Caco-2 (cell line): ENCODE data around the gene KRTAP12-3. TPM values are rescaled to one million over a fixed set of nuclear protein-coding genes. Genes with fewer than 3 reads are reported as not detected.

ENCODE experiments used
- BruUV-seq: library from RNA; stranded (reverse); fragments of 400-500 nt; replicated peaks from 2 replicates; lab custom pipeline; 2021; lab: Mats Ljungman, UMichigan
- CTCF ChIA-PET: fragments of 300-600 bp; sonication (Branson Sonifier 250); formaldehyde crosslinking; loops from one replicate; lab custom pipeline; 2022; ENCODE audit warnings: antibody characterized with exemption; lab: Charles Lee
- POLR2A ChIA-PET: fragments of 300-600 bp; sonication (Branson Sonifier 250); formaldehyde crosslinking; loops from one replicate; lab custom pipeline; 2022; ENCODE audit warnings: antibody characterized with exemption; lab: Charles Lee
- DNase-seq, 2 experiments: peaks; one replicate each; pipeline versions ENCODE4 v3.0.0 to v3.0.0-alpha.2; 2020 to 2022
- H3K27me3 ChIP-seq: replicated peaks from 2 replicates; pipeline ENCODE4 v1.6.0; 2011; ENCODE audit warnings: low read length; ENCODE audit not compliant: control insufficient read depth, insufficient read depth
- H3K36me3 ChIP-seq: 2 replicates; pipeline ENCODE4 v1.5.1; 2011; ENCODE audit warnings: low read length; ENCODE audit not compliant: control insufficient read depth, insufficient read depth
- H3K4me1 ChIP-seq: fragments of 250-450 bp; sonication (Bioruptor Pico); 2 replicates; pipeline ENCODE4 v1.5.1; 2020; ENCODE audit warnings: mild to moderate bottlenecking
- H3K4me3 ChIP-seq: 2 replicates; pipeline ENCODE4 v1.5.1; 2011; ENCODE audit warnings: low read depth, mild to moderate bottlenecking, control low read depth, low read length
- H3K9me3 ChIP-seq: fragments of 250-450 bp; sonication (Bioruptor Pico); 2 replicates; pipeline ENCODE4 v1.5.1; 2020; ENCODE audit warnings: mild to moderate bottlenecking, moderate library complexity
- H3K27ac Mint-ChIP-seq: one replicate; pipeline ENCODE4 v1.8.0; 2022; ENCODE audit warnings: mixed read lengths; ENCODE audit not compliant: unreplicated experiment
- H3K27me3 Mint-ChIP-seq: one replicate; pipeline ENCODE4 v1.8.0; 2022; ENCODE audit warnings: mixed read lengths; ENCODE audit not compliant: insufficient read depth, unreplicated experiment
- H3K36me3 Mint-ChIP-seq: one replicate; pipeline ENCODE4 v1.8.0; 2022; ENCODE audit warnings: mild to moderate bottlenecking, mixed read lengths; ENCODE audit not compliant: insufficient read depth, unreplicated experiment
- H3K4me1 Mint-ChIP-seq: one replicate; pipeline ENCODE4 v1.8.0; 2022; ENCODE audit warnings: low read depth, mixed read lengths; ENCODE audit not compliant: unreplicated experiment
- H3K4me3 Mint-ChIP-seq: one replicate; pipeline ENCODE4 v1.8.0; 2022; ENCODE audit warnings: mild to moderate bottlenecking, moderate library complexity, mixed read lengths; ENCODE audit not compliant: unreplicated experiment
- H3K9me3 Mint-ChIP-seq: one replicate; pipeline ENCODE4 v1.8.0; 2022; ENCODE audit warnings: mixed read lengths; ENCODE audit not compliant: unreplicated experiment
- CTCF ChIP-seq, 2 experiments: fragments of 200-600 bp in 1 of 2; IDR thresholded peaks; 1 replicate in 1 of 2; 2 replicates in 1 of 2; pipeline versions ENCODE4 v1.5.1 to v1.8.0; 2011 to 2022; ENCODE audit warnings: antibody characterized with exemption in 1 of 2, control low read depth in 1 of 2, inconsistent platforms in 1 of 2, low read depth in 1 of 2, low read length in 1 of 2, mild to moderate bottlenecking in 1 of 2, moderate library complexity in 1 of 2; ENCODE audit not compliant: insufficient read depth in 1 of 2, severe bottlenecking in 1 of 2, unreplicated experiment in 1 of 2
- intact Hi-C: fragments of 100-400 bp; cut with micrococcal nuclease; formaldehyde crosslinking; loops from one replicate; pipeline ENCODE4 v1.10.0; 2022; ENCODE audit not compliant: unreplicated experiment
- total RNA-seq: library from RNA; stranded (reverse); gene quantifications from 2 replicates; pipeline ENCODE4 v1.2.3, GENCODE V29; 2022

KRTAP12-3 gene
- total RNA-seq, 1 experiment from 2014 or later = not detected

DNA sequence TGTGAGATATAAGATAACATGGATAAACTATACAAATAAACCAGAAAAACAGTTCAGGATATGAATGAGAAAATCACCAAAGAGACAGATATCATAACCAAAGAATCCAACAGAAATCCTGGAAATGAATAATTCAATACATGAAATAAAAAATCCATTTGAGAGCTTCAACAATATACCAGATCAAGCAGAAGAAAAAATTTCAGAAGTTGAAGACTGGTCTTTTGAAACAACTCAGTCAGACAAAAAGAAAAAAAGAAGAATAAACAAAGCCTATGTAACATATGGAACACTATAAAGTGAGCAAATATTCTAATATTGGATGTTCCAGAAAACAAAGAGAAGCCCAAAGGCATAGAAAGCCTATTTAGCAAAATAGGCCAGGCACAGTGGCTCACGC is 14.2 kb downstream of the KRTAP12-3 start:
- no peaks in the 10 kb centered on the region for H3K27me3 ChIP-seq
- Mint-ChIP-seq H3K27me3 (peaks cover 31% of the 10 kb centered on the region), H3K9me3 (peaks cover 33% of the 10 kb centered on the region), H3K36me3 (no peaks in the 10 kb centered on the region), H3K27ac (no peak overlapping the region), H3K4me3 (no peak overlapping the region), H3K4me1 (no peaks in the 10 kb centered on the region)
- POLR2A ChIA-PET = no interaction called here
- H3K36me3 ChIP-seq = no peaks in the 10 kb centered on the region
- H3K4me3 ChIP-seq = no peak overlapping the region
- intact Hi-C loops = loop anchor here (2.0 kb wide), 1 partner anchor 25 kb away; the partner anchor contains the start of gene KRTAP10-12
- BruUV-seq = no TSS peak
- CTCF ChIA-PET = no interaction called here
- peaks cover 17% of the 10 kb centered on the region; the same call in 1 of the 2 replicates for H3K9me3 ChIP-seq
- DNase-seq = no peak
- TF ChIP-seq CTCF (IDR thresholded peaks at IDR 0.05; ENCODE audit: insufficient read depth in 1 of 2, low read depth in 1 of 2, low read length in 1 of 2, severe bottlenecking in 1 of 2, unreplicated experiment in 1 of 2) = no peak
- H3K4me1 ChIP-seq = no peaks in the 10 kb centered on the region

- H3K4me1 Mint-ChIP-seq = no peaks in the 10 kb centered on the region
- no peaks in the 10 kb centered on the region for H3K4me1 ChIP-seq
- intact Hi-C loops = no loop called here
- ChIA-PET CTCF (no interaction called here), POLR2A (no interaction called here)
- TF ChIP-seq CTCF (IDR thresholded peaks at IDR 0.05; ENCODE audit: insufficient read depth in 1 of 2, low read depth in 1 of 2, low read length in 1 of 2, severe bottlenecking in 1 of 2, unreplicated experiment in 1 of 2) = no peak
- no peaks in the 10 kb centered on the region for H3K27me3 ChIP-seq
- DNase-seq = no peak
- no TSS peak for BruUV-seq
- H3K27me3 Mint-ChIP-seq = peaks cover 39% of the 10 kb centered on the region
- H3K27ac Mint-ChIP-seq = no peak overlapping the region
- H3K9me3 ChIP-seq = peaks cover 9% of the 10 kb centered on the region; the same call in 1 of the 2 replicates
- no peaks in the 10 kb centered on the region for H3K36me3 Mint-ChIP-seq
- H3K4me3 Mint-ChIP-seq = no peak overlapping the region
- H3K36me3 ChIP-seq = no peaks in the 10 kb centered on the region
- H3K4me3 ChIP-seq = no peak overlapping the region
- peaks cover 16% of the 10 kb centered on the region for H3K9me3 Mint-ChIP-seq
Observed at GRCh38 chr21:44677881-44678280, 20.1 kb downstream of the KRTAP12-3 start.

- DNase-seq = no peak
- H3K36me3 ChIP-seq = no peaks in the 10 kb centered on the region
- no peaks in the 10 kb centered on the region for H3K9me3 ChIP-seq
- no TSS peak for BruUV-seq
- H3K4me3 ChIP-seq = no peak overlapping the region
- no peaks in the 10 kb centered on the region for H3K27me3 ChIP-seq
- no peaks in the 10 kb centered on the region for H3K4me1 ChIP-seq
- POLR2A ChIA-PET = interaction anchor here (0.6 kb wide), 1 partner anchor 50 kb away, joined by 3 read pairs; no protein-coding TSS in a partner anchor
- no peak overlapping the region for H3K27ac Mint-ChIP-seq
- no peak for TF ChIP-seq CTCF (IDR thresholded peaks at IDR 0.05; ENCODE audit: insufficient read depth in 1 of 2, low read depth in 1 of 2, low read length in 1 of 2, severe bottlenecking in 1 of 2, unreplicated experiment in 1 of 2)
- CTCF ChIA-PET = no interaction called here
- H3K9me3 Mint-ChIP-seq = no peaks in the 10 kb centered on the region
- no peaks in the 10 kb centered on the region for H3K36me3 Mint-ChIP-seq
- no peaks in the 10 kb centered on the region for H3K4me1 Mint-ChIP-seq
- peaks cover 33% of the 10 kb centered on the region for H3K27me3 Mint-ChIP-seq
- intact Hi-C loops = no loop called here
- no peak overlapping the region for H3K4me3 Mint-ChIP-seq
Observed at GRCh38 chr21:44681152-44681551, 23.4 kb downstream of the KRTAP12-3 start.
